ENCODE measurements around the gene LSM14B.

DNA sequence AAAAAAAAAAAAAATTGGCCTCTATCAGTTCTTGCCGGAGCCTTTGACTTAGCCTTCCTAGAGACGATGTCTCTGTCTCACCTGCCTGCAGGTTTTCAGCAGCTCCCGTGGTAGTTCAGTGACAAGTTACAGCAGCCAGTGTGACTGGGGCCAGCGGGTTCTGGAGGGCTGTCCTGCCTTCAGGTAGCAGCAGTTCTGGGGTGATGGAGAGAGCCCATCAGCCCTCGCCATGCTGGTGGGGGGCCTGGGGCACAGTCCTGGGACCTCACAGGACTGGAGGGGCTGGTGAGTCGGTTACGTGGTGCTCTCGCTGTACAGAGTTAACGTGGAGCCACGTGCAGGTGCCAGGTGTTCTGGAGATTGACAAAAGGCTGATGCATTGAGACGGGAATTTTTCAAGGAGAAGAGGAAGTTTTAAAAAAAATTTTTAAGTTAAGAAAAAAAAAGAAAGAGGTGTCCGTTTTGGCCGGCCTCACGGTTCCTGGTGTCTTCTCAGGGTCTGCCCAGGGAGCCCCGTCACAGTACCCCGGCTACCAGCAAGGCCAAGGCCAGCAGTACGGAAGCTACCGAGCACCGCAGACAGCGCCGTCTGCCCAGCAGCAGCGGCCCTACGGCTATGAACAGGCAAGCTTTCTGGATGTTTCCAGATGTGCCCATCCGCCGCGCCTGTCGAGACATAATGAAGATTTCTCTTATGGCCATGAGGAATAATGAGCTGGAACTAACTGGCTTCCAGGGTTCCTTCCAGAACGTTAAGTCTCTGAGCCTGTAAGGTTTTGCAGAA, 51.9 kb downstream of the LSM14B start:
- TF ChIP-seq POLR2A (IDR thresholded peaks at IDR 0.05; ENCODE audit: borderline replicate concordance, extremely low read depth, insufficient read depth, insufficient read length) (no peak), CTCF (IDR thresholded peaks at IDR 0.05 in 2 of 3, conservative IDR thresholded peaks at IDR 0.05 in 1 of 3; ENCODE audit: borderline replicate concordance in 1 of 3, insufficient read depth in 1 of 3, low read depth in 2 of 3, low read length in 2 of 3) (no peak)
